Astrocyte (in vitro differentiated cells and primary cell): Measurements from ENCODE around the gene STING1.

Experiments
- CTCF ChIP-seq: IDR thresholded peaks from 2 replicates; pipeline ENCODE4 v1.5.1; 2011; ENCODE audit warnings: low read depth, mild to moderate bottlenecking, inconsistent platforms, low read length, moderate library complexity; ENCODE audit not compliant: insufficient read depth
- EZH2 ChIP-seq: IDR thresholded peaks from 2 replicates; pipeline ENCODE4 v1.6.1; 2012; ENCODE audit warnings: mild to moderate bottlenecking, low read length, inconsistent platforms; ENCODE audit not compliant: insufficient read depth

GRCh38 chr5:139486201-139486600 is 3.6 kb upstream of the STING1 start:
- no peak for TF ChIP-seq CTCF
- no peak for TF ChIP-seq EZH2
